Lower leg skin (tissue), 3 donors: ENCODE results near the gene PRICKLE1.

Experiments
- CTCF ChIP-seq, 3 donors: fragments of 450-650 bp; IDR thresholded peaks; one replicate each; pipeline ENCODE4 v1.5.1; 2016; ENCODE audit warnings: antibody characterized with exemption in 3 of 3, mild to moderate bottlenecking in 3 of 3, moderate library complexity in 2 of 3
- POLR2A ChIP-seq, 2 donors: fragments of 450-650 bp; IDR thresholded peaks; one replicate each; pipeline ENCODE4 v1.6.1; 2016 to 2017; ENCODE audit warnings: antibody characterized with exemption in 2 of 2, mild to moderate bottlenecking in 1 of 2, moderate library complexity in 1 of 2

GRCh38 chr12:42638697-42639096 is 49.2 kb upstream of the PRICKLE1 start:
- TF ChIP-seq CTCF (IDR thresholded peaks at IDR 0.05) (no peak), POLR2A (IDR thresholded peaks at IDR 0.05) (no peak)
